ENCODE results near the gene RRP1B. TPM values are rescaled to one million over a fixed set of nuclear protein-coding genes. Genes with fewer than 3 reads are reported as not detected.

The RRP1B gene
- total RNA-seq, 1 experiment from 2014 or later: 30.7 TPM

DNA sequence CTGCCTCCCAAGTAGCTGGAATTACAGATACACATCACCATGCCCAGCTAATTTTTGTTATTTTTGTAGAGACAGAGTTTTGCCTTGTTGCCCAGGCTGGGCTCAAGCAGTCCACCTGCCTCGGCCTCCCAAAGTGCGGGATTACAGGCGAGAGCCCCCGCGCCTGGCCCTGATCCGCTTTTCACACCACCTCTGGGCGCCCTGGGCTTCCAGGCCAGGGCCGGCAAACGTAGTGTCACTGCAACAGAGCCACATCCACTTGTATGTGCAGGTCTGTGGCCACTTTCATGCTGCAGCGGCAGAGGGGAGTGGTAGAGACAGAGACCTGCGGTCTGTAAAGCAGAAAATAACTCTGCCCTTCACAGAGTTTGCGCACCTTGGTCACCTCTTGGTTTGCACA lies 29.5 kb downstream of the RRP1B start:
- CTCF ChIA-PET: no interaction called here
- in situ Hi-C loops (cut with HindIII; ENCODE audit: low pct_unique_long_range_greater_than_20kb, low sequenced_read_pairs): no loop called here
- TF ChIP-seq, protein P1, sequence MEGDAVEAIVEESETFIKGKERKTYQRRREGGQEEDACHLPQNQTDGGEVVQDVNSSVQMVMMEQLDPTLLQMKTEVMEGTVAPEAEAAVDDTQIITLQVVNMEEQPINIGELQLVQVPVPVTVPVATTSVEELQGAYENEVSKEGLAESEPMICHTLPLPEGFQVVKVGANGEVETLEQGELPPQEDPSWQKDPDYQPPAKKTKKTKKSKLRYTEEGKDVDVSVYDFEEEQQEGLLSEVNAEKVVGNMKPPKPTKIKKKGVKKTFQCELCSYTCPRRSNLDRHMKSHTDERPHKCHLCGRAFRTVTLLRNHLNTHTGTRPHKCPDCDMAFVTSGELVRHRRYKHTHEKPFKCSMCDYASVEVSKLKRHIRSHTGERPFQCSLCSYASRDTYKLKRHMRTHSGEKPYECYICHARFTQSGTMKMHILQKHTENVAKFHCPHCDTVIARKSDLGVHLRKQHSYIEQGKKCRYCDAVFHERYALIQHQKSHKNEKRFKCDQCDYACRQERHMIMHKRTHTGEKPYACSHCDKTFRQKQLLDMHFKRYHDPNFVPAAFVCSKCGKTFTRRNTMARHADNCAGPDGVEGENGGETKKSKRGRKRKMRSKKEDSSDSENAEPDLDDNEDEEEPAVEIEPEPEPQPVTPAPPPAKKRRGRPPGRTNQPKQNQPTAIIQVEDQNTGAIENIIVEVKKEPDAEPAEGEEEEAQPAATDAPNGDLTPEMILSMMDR (IDR thresholded peaks at IDR 0.05): no peak
- TF ChIP-seq SIN3A (IDR thresholded peaks at IDR 0.05; ENCODE audit: borderline replicate concordance, insufficient read depth, low read depth, low read length) (no peak), TCF7L2 (IDR thresholded peaks at IDR 0.05; ENCODE audit: low read depth, low read length) (no peak), POLR2AphosphoS5 (IDR thresholded peaks at IDR 0.05; ENCODE audit: low read depth, low read length) (no peak)
- TF ChIP-seq, protein P2, sequence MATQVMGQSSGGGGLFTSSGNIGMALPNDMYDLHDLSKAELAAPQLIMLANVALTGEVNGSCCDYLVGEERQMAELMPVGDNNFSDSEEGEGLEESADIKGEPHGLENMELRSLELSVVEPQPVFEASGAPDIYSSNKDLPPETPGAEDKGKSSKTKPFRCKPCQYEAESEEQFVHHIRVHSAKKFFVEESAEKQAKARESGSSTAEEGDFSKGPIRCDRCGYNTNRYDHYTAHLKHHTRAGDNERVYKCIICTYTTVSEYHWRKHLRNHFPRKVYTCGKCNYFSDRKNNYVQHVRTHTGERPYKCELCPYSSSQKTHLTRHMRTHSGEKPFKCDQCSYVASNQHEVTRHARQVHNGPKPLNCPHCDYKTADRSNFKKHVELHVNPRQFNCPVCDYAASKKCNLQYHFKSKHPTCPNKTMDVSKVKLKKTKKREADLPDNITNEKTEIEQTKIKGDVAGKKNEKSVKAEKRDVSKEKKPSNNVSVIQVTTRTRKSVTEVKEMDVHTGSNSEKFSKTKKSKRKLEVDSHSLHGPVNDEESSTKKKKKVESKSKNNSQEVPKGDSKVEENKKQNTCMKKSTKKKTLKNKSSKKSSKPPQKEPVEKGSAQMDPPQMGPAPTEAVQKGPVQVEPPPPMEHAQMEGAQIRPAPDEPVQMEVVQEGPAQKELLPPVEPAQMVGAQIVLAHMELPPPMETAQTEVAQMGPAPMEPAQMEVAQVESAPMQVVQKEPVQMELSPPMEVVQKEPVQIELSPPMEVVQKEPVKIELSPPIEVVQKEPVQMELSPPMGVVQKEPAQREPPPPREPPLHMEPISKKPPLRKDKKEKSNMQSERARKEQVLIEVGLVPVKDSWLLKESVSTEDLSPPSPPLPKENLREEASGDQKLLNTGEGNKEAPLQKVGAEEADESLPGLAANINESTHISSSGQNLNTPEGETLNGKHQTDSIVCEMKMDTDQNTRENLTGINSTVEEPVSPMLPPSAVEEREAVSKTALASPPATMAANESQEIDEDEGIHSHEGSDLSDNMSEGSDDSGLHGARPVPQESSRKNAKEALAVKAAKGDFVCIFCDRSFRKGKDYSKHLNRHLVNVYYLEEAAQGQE (IDR thresholded peaks at IDR 0.05; ENCODE audit: insufficient read depth in 1 of 2, low read depth in 2 of 2, low read length in 1 of 2): no peak

DNA sequence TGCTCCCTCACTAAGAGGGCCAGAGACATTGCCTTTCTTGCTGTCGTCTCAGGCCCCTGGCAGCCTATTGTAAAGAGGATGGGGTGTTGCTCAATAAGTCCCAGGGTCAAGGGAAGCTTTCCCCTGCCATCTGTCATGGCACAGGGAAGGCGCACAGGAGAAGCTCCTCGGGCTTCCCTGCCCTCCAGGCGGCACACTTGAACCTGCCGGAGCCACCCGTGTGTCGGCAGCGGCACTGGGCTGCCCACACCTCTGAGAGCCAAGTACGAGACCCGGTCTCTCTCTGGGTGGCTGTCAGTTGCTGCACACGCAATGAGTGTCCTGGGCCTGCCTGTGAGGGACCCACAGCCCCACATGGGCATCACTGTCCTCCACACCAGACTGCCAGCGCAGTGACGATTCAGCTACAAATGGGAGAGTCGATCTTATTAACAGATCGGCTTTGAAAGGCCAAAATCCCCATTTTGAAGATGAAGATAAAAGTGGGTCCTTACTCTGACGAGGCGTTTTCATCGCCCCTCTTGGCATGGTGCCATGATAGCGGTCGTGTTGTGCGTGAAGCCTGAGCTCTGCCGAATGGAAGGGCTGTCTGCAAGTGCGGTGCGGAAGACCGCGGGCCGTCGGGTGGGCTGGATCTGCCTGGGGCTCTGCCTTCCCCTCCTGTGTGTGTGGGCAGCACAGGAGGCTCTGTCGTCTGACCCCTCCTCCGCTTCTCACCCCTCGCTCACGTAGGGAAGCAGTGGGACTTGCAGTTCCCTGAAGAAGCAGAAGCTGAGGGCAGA lies 30.4 kb downstream of the RRP1B start:
- Histone ChIP-seq H3K27ac (ENCODE audit: low read length) (no peak overlapping the region), H3K4me1 (ENCODE audit: control insufficient read depth, insufficient read depth, low read length) (no peaks in the 10 kb centered on the region), H3K27me3 (ENCODE audit: control insufficient read depth, insufficient read depth, low read length) (no peaks in the 10 kb centered on the region), H3K4me3 (ENCODE audit: low read depth in 2 of 2, low read length in 2 of 2) (no peak overlapping the region), H3K9me3 (ENCODE audit: control insufficient read depth, insufficient read depth, low read depth, low read length) (no peaks in the 10 kb centered on the region), H3K36me3 (ENCODE audit: control insufficient read depth, insufficient read depth, low read length) (peaks cover 3% of the 10 kb centered on the region)
- in situ Hi-C loops (cut with HindIII; ENCODE audit: low pct_unique_long_range_greater_than_20kb, low sequenced_read_pairs): no loop called here
- BruUV-seq (replicated peaks): no TSS peak
- ChIA-PET CTCF (no interaction called here), POLR2A (no interaction called here)
- DNase-seq (ENCODE audit: low read depth, low spot score): no peak
- TF ChIP-seq, protein P1 (IDR thresholded peaks at IDR 0.05): no peak
- TF ChIP-seq SIN3A (IDR thresholded peaks at IDR 0.05; ENCODE audit: borderline replicate concordance, insufficient read depth, low read depth, low read length) (no peak), POLR2AphosphoS5 (IDR thresholded peaks at IDR 0.05; ENCODE audit: low read depth, low read length) (no peak), TCF7L2 (IDR thresholded peaks at IDR 0.05; ENCODE audit: low read depth, low read length) (no peak)
- ATAC-seq: 0 out of 2 replicates have a peak, but pooled peaks have one; percentile 24
- intact Hi-C loops (cut with micrococcal nuclease; ENCODE audit: unreplicated experiment): no loop called here

More for the DNA sequence above, 29.5 kb downstream of the RRP1B start:
- DNase-seq (ENCODE audit: low read depth, low spot score): no peak
- Histone ChIP-seq H3K4me3 (ENCODE audit: low read depth in 2 of 2, low read length in 2 of 2) (no peak overlapping the region), H3K27me3 (ENCODE audit: control insufficient read depth, insufficient read depth, low read length) (no peaks in the 10 kb centered on the region), H3K27ac (ENCODE audit: low read length) (no peak overlapping the region), H3K4me1 (ENCODE audit: control insufficient read depth, insufficient read depth, low read length) (no peaks in the 10 kb centered on the region), H3K9me3 (ENCODE audit: control insufficient read depth, insufficient read depth, low read depth, low read length) (no peaks in the 10 kb centered on the region), H3K36me3 (ENCODE audit: control insufficient read depth, insufficient read depth, low read length) (peaks cover 3% of the 10 kb centered on the region)
- no peak for ATAC-seq
- no TSS peak for BruUV-seq (replicated peaks)
- POLR2A ChIA-PET: interaction anchor here (0.6 kb wide), 1 partner anchor 19 kb away, joined by 3 read pairs; no protein-coding TSS in a partner anchor
- intact Hi-C loops (cut with micrococcal nuclease; ENCODE audit: unreplicated experiment): no loop called here

All from Panc1 (cell line).